DMS 273 (cell line): ENCODE results near the gene RAB6B.

Experiments used
- DNase-seq: peaks from one replicate; lab custom pipeline; 2025; ENCODE audit not compliant: unreplicated experiment; lab: John Stamatoyannopoulos, UW

Gene RAB6B

DNA sequence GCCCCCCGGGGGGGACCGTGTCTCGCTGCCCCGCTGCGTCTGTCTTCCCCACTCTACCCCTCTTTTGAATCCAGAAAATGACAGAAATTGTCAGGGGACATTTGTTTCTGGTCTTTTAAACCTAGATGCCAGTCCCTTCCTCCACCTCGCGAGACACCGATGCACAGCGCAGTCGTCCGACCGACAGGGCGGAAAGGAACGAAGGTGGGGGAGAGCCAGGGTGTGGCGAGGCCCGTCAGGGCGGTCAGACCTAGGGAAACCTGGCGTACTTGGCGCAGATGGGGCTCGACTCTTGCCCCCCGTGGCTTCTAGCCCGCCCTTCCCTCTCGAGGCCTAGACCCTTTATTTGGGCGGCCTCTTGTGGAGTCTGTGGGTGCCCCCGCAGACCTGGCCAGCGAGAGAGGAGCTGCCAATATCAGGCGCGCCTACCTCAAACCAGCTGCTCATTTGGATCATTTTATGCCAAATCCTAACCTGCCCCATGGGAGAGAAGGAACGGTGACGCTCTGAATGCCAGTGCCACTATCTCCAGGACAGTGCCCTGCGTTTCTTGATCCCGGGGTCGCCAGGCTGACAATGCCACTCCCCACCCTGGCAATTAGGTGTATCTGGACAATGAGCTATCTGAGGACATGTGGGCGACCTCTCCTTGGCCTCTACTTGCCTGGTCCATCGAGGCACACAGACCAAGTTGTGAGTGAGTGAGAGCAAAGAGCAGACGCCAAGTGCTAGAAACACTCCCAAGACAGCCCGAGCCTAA is 500 bp upstream of the RAB6B start:
- peak; percentile 68 for DNase-seq

DNA sequence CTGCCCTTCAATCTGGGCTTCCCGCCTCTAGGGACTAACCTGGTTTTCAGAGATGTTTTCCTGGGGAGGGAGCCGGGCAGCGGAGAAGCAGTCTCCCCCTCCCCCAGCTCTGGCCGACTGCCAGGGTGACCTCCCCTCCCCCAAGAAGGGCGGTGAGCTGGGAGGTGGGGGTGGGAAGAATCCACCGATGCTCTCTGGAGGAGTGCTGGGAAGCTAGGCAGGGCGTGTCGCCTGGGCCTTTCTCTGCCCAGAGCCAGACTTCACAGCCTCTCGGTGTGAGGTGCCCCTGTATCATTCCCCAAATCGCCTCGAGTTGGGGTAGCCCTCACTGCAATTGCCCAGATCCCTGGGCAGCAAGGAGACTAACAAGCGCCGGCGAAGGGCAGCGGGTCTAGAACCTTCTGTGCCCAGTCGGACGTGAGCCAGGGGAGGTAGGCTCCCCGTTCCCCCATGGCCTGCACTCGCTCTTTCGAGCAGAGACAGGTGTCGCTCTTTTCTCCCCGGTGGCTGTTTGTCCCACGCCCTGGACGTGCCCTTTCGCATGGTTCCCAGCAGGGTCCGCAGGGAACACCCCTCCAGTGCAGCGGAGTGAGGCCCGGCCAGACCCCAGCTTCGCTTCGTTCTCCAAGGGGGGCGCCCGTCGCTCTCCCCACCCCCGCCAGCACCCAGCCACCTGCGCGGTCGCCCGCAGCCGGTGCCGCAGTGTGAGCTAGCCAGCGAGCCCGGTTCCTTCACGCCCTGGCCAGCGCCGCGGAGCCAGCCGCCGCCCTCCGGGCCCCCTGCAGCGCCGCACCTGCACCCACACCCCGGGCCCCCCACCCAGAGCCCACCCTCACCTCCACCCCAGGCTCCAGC is 1.1 kb downstream of the RAB6B start:
- peak; percentile 55 for DNase-seq

DNA sequence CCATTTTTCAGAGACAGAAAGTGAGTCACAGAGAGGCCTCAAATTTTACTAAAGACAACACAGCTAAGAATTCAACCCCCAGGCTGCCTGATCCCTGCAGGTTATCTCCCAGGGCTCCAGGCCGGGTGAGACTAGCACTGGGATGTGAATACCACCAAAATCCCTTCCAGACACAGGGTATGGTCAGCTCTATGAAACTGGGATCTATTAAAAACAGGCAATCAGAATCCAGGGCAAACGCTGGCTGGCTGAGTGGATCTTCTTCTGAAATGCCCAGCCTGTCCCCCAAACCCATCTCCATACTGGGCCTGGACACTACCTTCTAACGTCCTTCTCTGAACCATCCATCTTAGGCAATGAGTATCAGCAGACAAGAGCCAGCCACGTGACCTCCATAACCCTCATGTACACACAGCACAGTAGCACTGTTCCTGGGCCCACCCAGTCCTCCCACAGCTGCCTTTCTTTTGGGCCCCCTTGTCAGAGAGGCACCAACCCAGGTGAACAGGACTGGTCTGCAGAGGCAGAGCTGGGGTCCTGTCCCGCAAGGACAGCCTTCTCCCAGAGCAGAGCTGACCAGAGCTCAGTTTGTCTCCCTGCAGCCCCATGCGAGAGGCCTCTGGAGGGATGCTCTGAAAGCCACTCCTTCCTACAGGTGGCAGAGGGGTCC is 1.9 kb downstream of the RAB6B start:
- no peak for DNase-seq

DNA sequence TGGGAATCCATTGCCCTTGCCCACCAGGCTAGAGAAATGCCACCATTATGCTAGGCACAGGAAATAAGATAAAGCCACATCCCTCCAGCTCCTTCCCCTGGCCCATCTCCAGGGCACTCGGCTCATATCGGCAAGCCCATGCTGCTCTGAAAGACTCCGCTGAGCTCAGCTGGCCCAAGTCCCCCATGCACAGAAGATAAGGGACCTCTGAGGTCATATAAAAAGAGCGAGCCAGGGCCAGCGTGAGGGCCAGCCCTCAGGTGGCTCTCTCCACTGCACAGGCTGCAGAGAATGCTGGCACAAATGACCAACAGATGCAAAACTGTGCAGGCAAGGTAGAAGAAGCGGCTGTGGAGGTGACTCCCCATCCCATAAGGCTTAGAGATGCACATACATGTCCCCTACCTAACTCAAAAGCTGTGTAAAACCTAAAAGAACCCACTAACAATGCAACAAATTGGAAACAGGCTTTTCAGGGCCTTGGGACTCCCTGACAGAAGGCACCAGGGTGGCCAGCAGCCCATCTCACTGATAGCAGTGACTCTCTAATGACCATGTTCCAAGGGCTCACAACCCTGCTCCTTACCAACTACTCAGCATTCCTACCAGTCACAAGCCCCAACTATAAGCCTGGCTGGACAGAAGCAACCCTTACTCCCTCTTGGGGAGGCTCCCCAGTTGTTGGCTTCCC is 3.0 kb downstream of the RAB6B start:
- no peak for DNase-seq

DNA sequence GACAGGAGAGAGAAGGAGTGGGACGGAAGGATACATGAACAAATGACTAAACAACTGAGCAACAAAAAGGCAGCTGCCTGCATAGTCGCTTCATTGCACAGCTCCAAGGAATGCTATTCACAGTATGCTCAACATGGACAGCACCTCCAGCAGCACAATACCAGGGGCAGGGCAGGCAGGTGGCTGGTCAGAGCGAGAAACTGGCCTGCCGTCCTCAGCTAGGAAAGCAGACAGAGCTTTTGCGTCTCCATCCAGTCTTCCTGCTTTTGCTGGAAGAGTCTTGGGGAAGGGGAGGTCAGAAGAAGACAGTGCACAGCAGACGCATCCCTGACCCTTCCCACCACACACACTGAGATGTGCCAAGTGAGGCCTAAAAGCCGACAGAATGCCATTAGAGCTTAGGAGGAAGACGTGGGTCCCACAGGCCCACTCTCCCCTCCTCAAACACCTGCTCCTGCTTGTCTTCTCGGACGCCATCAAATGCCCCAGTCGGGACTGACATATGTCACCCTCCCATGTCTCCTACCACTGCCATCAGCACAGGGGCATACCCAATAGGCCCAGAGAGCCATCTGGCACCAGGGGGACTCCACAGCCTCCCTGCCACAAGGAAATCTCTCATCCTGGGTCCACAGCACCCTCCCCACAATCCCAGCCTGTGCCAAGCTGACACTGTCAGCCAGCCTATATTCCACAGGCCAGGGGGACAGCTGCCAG is 3.9 kb downstream of the RAB6B start:
- DNase-seq: peak; percentile 32

DNA sequence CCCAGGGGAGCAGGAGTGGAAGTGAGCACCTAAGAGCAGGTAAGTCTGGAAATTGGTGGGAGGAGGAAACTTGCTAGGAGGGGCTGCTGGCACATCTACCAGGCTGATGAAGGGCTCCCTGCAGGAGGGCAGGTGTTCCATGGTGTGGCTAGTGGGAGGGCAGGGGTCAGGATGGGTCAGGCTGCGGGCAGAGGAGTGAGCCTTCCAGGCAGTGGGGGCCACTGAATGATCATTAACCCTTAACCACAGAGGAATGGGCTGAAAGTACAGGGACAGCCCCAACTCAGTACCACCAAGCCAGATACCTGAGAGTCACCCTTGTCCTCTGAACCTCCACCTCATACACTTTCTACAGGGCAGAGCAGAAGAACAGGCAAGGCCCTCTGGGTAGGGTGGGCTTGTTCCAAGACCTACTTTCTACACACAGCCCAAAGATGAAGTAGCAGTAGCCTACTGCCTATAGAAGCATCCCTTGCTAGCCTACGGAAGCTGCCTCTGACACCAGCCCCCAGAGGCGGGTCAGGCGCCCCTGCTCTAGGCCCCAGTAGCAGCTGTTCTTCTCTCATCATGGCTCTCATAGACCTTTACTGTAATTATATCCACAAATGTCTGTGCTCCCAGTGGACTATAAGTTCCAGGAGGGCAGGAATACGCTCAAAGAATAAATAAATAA is 4.6 kb downstream of the RAB6B start:
- no peak for DNase-seq

DNA sequence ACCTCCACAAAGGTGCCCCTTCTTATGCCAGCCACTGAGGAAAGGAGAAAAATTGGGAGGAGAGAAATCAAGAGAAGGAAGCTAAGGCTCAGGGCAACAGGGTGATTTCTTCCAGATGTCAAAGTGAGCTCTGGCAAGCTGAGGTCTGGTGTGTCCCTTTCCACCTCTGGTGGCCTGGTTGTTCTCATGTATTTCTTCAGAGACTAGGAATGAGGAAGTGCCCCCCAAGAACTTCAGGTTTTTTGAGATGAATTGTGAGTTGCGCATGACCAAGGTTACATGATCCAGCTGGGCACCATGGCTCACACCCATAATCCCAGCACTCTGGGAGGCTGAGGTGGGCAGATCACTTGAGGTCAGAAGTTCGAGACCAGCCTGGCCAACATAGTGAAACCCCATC is 5.6 kb downstream of the RAB6B start:
- DNase-seq: no peak

DNA sequence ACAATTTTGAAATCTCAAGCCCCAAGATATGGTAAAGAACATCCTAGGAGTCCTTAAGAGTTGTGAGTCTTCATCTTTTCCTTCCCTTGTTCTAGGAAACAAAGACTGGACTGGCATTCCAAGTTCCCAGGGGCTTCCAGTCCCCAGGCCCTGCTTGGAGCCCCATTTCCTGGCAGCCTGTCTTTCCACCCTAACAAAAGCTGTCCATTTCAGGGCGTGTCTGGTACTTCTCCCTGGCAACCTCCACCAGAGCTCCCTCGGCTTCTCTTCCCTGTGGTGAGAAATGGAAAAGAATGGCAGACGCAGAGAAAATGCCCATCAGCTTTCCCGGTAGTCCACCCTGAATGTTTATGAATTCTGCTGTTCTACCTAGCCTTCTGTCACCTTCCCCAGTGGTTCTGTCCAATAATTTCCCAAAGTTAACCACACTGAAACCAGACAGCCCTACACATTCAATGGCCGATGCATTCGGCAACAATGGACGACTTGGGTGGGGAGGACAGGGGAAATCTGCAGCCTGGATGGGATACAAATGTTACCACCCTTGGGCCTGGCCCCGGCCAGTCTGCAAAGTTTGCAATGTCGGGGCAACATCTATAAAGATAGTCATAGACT is 6.8 kb downstream of the RAB6B start:
- no peak for DNase-seq

DNA sequence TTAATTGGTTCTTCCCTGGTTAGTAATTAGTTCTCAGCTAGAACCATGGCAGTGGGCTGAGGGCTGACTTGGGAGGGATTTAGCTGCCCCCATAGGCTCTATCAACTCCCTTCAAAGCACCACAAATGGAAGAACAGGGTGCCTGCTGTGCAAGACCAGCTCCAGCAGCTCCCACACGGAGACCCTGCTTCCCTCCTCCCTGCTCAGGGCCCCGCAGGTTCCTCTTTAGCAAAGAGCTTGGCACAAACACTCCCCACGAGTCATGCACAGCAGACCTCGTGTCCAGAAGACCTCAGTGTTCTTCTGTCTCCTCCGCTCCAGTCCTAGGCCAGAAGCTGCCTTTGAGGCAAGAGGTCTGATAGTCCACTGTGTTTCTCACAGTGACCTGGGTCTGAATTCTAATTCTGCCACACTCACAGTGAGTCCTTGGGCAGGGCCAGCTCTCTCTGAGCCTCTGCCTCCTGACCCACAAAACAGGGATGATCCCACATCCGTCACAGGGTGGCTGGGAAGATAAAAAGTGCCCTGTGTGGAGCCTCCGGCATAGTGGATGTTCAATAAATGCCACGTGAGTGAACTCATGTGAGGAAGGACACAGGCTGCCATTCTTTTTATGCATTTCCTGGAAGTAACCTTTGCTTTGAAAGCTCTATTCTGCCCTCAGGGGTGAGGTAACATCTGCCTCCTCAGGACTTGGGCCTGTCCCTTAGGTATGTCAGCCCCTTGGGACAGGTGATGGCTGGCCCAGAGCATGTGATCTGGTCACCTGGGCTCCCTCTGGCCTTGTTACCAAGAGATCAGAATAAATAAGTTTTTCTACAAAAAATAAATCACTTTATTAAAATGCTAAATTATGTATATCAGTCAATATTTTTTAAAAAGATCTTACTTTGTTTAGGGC is 7.6 kb downstream of the RAB6B start:
- no peak for DNase-seq

DNA sequence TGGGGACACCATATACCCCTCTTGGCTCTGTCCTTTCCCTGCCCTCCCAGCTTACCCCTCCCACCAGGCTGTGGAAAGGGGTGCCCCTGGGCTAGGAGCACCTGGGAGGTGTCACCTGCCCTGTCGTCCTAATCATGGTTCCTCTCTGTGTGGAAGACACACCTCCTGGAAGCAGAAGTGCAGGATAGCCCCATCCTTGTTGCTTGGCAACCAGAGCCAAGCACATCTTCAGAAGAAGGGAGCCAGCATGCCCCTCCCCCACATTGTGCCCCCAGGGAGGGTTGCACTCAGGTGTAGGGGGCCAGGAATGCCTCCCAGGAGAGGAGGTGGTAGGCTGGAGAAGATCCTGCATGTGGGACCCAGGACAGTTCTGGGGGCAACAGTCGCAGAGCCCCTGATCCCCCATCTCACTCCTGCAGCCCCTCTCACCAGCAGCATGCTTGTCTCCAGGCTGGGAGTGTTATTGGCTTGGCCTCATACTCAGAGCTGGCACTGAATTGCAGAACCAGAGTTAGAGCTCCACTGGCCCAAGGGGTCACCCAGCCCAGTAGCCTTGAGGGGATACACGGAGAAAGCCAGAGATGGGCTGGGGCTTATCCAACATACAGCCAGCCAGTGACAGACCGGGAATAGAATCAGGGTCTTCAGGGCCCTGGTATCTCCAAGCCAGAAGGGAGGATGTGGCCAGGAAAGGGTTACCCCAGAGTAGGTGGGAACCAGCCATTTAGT is 8.4 kb downstream of the RAB6B start:
- DNase-seq: peak; percentile 20

DNA sequence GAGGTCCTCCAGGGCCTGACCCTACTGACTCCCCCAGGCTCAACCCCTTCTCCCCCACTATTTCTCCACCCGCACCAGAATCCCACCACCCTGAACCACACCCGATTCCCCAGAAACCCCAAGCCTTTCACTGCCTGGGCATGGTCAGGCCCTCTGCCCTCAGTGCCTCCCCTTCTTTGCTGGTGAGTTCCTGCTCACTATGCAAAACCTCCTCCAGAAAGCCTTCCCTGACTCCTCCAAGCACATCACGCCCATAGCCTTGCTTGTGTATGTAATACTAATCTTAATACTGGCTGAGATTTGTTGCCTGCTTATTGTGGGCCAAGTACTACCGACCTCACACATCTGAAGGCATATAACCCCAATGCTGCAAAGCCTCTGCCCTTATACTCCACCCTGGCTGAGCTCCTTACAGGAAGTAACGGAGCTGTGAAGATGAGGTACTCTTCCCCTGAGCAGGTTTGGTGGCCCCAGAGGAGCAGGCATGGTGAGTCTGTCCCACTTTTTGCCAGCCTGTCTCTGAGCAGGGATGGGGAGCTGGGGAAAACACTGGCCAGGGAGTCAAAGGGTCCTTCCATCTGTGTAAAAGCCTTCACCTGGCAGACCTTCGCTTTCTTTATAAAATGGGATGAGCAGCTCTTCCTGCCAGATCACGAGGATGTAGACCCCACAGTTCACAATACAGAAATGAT is 9.5 kb downstream of the RAB6B start:
- DNase-seq: no peak

DNA sequence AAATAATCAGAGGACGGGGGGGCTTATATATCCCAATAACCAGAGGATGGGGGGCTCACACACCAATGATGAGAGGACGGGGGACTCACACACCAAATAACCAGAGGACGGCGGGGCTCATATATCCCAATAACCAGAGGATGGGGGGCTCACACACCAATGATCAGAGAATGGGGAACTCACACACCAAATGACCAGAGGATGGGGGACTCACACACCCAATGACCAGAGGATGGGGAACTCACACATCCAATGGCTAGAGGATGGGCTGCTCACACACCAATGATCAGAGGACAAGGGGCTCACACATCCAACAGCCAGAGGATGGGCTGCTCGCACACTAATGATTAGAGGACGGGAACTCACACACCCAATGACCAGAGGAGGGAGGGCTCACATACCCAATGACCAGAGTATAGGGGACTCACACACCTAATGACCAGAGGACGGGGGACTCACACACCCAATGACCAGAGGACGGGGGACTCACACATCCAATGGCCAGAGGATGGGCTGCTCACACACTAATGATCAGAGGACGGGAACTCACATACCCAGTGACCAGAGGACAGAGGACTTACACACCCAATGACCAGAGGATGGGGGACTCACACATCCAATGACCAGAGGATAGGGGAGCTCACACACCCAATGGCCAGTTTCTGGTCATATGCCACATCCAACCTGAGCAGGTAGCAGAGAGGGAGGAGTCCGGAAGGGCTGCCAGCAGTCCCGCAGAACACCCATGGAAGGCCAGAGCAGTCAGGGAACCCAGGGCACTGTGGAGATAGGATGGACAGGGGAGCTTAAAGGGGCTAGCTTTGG is 10.6 kb downstream of the RAB6B start:
- DNase-seq: no peak

DNA sequence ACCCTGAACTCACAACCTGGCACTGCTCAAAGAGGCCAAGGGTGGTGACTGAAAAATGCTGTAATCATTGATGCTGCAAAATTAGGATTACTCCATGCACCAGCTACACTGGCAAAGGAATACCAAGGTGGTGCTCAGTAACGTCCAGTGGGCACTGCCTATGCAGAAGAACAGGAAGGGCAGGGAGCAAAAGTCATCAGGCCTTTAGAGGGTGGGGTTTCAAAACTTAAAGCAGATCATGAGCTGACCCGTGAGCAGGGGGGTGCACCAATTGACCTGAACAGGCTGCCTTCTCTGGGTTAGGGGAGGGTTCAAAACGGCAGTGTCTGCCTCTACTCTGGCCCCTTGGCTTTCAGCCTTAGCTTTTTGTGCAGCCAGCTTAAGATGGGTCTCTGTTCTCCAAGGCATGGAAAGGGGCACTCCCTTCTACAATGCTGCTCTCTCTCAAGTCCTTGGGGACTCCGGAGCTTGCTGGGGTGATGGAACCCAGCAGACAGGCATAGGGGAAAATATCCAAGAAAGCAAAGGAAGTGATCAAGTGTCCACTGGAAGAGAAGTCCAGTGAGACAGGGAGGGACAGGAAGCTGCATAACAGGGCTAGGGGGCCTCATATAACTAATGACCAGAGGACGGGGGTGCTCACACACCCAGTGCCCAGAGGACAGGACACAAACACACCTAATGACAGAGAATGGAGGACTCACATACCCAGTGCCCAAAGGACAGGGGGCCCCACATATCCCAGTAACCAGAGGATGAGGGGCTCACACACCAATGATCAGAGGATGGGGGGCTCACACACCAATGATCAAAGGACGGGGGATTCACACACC is 11.4 kb downstream of the RAB6B start:
- DNase-seq: no peak

DNA sequence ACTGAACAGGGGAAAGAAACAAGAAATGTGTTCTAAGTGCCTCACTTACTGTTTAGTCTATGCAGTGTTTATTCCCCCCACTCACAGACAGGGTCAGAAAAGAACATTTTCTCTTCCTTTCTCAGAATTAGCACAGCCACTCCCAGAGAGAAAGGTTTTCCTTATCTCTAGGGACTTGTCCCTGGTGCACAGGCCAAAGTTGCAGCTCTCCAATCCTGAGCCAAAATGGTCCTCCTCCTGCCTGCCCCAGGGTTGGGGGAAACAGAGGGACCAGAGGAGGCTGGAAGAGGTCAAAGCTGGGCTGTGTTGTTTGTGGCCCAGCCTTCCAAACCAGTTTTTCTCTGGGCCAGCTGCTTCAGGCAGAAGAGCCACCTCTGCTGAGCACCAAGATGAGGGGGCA is 12.0 kb downstream of the RAB6B start:
- DNase-seq: no peak

DNA sequence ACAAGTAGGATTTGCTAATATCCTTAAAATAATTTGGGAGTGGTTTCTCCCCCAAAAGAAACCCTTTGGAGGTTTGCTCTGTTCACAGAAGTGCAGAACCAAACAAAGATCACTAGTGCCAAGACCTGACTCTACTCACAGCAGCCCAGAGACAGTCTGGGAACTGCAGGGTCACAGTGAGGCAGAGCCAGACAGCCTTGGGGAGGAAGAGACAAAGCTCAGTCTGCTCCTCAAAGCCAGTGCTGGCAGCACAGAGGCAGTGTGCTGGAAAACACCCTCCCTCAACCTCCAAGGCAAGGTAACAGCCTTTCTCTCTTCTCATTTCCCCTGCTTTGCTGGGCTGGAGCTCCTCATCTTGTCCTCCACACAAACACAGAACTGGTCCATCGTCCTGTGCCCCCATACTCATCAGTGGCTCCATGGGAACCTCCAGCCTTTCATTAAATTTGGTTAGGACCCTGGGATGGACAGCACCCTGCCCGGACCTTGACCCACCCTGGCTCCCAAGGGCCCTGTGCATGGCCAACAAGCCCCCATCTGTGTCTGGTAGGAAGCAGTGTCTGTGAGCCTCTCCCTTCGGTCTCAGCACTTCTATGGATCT is 12.6 kb downstream of the RAB6B start:
- no peak for DNase-seq
